GM06990 (cell line): ENCODE measurements around the gene PHF21B.

Experiments used
- DNase-seq: peaks from one replicate; pipeline ENCODE4 v3.0.0-alpha.2; 2011; ENCODE audit not compliant: insufficient read length; ENCODE audit errors: extremely low read depth
- H3K27me3 ChIP-seq: replicated peaks from 2 replicates; pipeline ENCODE4 v1.6.0; 2011; ENCODE audit warnings: low read length; ENCODE audit not compliant: control insufficient read depth, insufficient read depth
- H3K36me3 ChIP-seq: 2 replicates; pipeline ENCODE4 v1.5.1; 2011; ENCODE audit warnings: low read length; ENCODE audit not compliant: control insufficient read depth, insufficient read depth
- H3K4me3 ChIP-seq: replicated peaks from 2 replicates; pipeline ENCODE4 v1.5.1; 2011; ENCODE audit warnings: low read depth, mild to moderate bottlenecking, control low read depth, low read length
- CTCF ChIP-seq: IDR thresholded peaks from 2 replicates; pipeline ENCODE4 v1.5.1; 2011; ENCODE audit warnings: low read length, control low read depth, mild to moderate bottlenecking, inconsistent platforms; ENCODE audit not compliant: insufficient read depth, poor library complexity, severe bottlenecking

Gene PHF21B

GRCh38 chr22:44990810-44991209, 19.0 kb downstream of the PHF21B start:
- no peak overlapping the region for H3K4me3 ChIP-seq
- no peak for TF ChIP-seq CTCF
- H3K36me3 ChIP-seq = no peaks in the 10 kb centered on the region
- no peak for DNase-seq
- H3K27me3 ChIP-seq = no peaks in the 10 kb centered on the region; the same call in 1 of the 2 replicates

DNA sequence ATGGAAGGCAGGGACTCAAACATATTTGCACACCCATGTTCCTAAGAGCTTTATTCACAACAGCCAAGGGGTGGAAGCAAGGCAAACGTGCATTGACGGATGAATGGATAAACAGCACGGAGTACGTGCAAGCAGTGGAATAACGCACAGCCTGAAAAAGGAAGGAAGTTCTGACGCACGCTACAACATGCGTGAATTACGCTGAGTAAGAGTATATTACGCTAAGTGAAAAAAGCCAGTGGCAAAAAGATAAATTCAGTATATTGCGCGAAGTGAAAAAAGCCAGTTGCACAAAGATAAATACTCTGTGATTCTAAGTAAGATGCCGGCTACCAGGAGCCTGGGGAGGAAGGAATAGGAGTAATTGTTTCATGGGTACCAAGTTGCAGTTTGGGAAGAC, 19.5 kb downstream of the PHF21B start:
- Histone ChIP-seq H3K36me3 (no peaks in the 10 kb centered on the region), H3K27me3 (no peaks in the 10 kb centered on the region; the same call in 1 of the 2 replicates), H3K4me3 (no peak overlapping the region)
- no peak for TF ChIP-seq CTCF
- DNase-seq = no peak

GRCh38 chr22:44988671-44989070, 21.1 kb downstream of the PHF21B start:
- H3K36me3 ChIP-seq = no peaks in the 10 kb centered on the region
- DNase-seq = no peak

DNA sequence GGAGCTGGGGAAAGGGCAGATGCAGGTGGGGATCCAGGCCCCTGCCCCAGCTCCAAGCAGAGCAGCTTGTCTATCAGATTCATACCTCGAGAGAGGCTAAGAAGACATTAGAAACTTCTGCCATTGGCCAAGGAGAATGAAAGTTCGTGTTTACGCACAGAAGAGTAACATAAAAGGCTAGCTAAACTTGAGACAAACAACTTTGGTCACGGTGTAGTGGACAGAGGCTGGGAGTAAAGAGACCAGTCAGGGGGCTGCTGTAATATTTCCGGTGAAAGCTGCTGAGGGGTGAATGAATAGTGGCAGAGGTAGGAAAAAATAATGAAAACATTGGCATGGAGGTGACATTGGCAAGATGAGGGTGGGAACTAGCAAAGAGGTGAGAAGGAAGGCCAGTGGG, 22.9 kb downstream of the PHF21B start:
- H3K36me3 ChIP-seq = no peaks in the 10 kb centered on the region

More at GRCh38 chr22:44988671-44989070, 21.1 kb downstream of the PHF21B start:
- TF ChIP-seq CTCF = no peak
- H3K27me3 ChIP-seq = no peaks in the 10 kb centered on the region; the same call in 1 of the 2 replicates
- no peak overlapping the region for H3K4me3 ChIP-seq

DNA sequence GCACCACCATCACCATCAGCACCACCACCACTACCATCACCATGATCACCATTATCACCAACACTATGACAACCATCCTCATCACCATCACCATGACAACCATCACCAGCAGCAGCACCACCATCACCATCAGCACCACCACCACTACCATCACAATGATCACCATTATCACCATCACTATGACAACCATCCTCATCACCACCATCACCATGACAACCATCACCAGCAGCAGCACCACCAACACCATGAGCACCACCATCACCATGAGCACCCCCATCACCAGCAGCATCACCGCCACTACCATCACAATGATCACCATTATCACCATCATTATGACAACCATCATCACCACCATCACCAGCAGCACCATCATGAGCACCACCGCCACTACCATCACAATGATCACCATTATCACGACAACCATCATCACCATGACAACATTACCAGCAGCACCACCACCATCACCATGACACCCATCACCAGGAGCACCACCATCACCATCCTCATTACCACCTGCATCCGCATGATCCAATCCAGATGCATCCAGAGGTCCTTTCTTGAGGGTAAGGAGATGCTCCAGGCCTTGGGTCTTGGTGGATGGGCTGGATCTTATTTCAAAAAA, 23.8 kb downstream of the PHF21B start:
- DNase-seq = no peak
- Histone ChIP-seq H3K27me3 (peaks cover 2% of the 10 kb centered on the region; the same call in 1 of the 2 replicates), H3K36me3 (no peaks in the 10 kb centered on the region), H3K4me3 (no peak overlapping the region)
- TF ChIP-seq CTCF = no peak

More for the DNA sequence above, 22.9 kb downstream of the PHF21B start:
- DNase-seq = no peak
- no peak for TF ChIP-seq CTCF
- Histone ChIP-seq H3K27me3 (peaks cover 2% of the 10 kb centered on the region; the same call in 1 of the 2 replicates), H3K4me3 (no peak overlapping the region)

- Histone ChIP-seq H3K27me3 (peaks cover 2% of the 10 kb centered on the region; the same call in 1 of the 2 replicates), H3K4me3 (no peak overlapping the region), H3K36me3 (no peaks in the 10 kb centered on the region)
- no peak for DNase-seq
- no peak for TF ChIP-seq CTCF
These were observed 25.8 kb downstream of the PHF21B start for GRCh38 chr22:44983878-44984482.
